ENCODE results near the gene SPATA21.
"Not testable (repeated sequence)": the region's sequence is repeated elsewhere in the genome, so short reads cannot be mapped to it uniquely, and the experiment has no call there.

The SPATA21 gene

DNA sequence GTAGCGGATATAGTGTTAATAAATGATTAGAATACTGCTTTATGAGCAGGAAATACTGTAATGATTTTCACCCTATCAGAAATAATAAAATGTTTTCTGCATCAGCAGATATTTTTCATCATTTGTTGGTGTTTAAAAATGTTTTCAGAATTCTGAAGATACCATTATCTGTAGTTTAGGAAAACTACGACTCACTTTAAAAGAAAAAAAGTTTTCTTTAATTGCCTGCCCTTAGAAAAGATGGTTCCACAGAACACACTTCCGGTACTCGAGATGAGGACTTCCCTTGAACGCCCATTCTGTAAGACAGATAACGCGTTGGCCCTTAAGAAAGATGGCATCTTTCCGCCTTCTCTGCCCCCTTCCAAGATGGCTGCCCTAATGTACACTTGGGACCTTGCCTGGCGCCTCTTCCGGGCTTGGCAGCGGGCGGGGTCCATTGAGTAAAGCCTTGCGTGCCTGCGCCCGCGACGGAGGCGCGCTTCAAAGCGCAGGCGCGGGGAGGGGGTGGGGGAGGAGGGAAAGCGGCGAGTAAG is 70.4 kb downstream of the SPATA21 start, which contains the start of gene SZRD1:
SZRD1 (plus strand) TSS at position 521 of the 536 bp plus-strand sequence. CDS start 16 bp downstream, outside the sequence.
- H3K9me3 Mint-ChIP-seq: no peaks in the 10 kb centered on the region
- DNase-seq (ENCODE audit: low spot score in 2 of 2): peak; percentile 78 to 95
- peak; percentile 89 for ATAC-seq
- peak within 1 kb of the TSS; percentile 99 for H3K27ac Mint-ChIP-seq
- peaks cover 33% of the 10 kb centered on the region for H3K4me1 Mint-ChIP-seq
- peaks cover 46% of the 10 kb centered on the region for H3K36me3 Mint-ChIP-seq
- peak within 1 kb of the TSS; percentile 95 for H3K4me3 Mint-ChIP-seq

DNA sequence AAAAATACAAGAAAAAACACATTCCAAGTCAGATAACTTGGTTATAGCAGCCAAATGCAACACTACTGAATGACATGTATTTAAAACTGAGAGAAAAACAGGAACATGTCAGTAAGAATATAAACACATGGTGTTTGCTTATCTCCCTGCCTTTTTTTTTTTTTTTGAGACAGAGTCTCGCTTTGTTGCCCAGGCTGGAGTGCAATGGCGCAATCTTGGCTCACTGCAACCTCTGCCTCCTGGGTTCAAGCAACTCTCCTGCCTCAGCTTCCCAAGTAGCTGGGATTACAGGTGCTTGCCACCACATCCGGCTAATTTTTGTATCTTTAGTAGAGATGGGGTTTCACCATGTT is 72.1 kb downstream of the SPATA21 start:
- not testable (repeated sequence) for DNase-seq (ENCODE audit: low spot score in 2 of 2); H3K27ac Mint-ChIP-seq; H3K4me3 Mint-ChIP-seq; ATAC-seq; H3K9me3 Mint-ChIP-seq
- Mint-ChIP-seq H3K36me3 (peaks cover 33% of the 10 kb centered on the region), H3K4me1 (peaks cover 21% of the 10 kb centered on the region)

DNA sequence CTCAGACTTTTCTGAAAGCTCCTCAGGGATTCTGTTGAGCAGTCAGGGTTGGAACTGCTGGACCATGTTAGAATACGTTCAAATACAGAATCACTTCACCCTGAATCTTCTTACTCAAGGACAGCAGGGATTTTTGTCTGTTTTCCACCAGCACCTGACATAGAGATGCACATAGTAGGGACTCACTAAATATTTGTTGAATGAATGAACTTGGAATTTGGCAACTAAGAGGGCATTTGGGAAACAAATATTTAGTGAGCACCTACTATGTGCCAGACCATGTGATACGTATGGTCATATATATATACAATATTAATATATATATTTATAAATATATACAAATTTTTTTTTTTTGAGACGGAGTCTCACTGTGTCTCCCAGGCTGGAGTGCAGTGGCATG is 80.4 kb downstream of the SPATA21 start:
- Mint-ChIP-seq H3K4me3 (no peak overlapping the region), H3K9me3 (no peaks in the 10 kb centered on the region), H3K4me1 (no peaks in the 10 kb centered on the region), H3K36me3 (peaks cover 6% of the 10 kb centered on the region), H3K27ac (no peak overlapping the region)
- ATAC-seq (no peak), DNase-seq (ENCODE audit: low spot score in 2 of 2) (no peak)

DNA sequence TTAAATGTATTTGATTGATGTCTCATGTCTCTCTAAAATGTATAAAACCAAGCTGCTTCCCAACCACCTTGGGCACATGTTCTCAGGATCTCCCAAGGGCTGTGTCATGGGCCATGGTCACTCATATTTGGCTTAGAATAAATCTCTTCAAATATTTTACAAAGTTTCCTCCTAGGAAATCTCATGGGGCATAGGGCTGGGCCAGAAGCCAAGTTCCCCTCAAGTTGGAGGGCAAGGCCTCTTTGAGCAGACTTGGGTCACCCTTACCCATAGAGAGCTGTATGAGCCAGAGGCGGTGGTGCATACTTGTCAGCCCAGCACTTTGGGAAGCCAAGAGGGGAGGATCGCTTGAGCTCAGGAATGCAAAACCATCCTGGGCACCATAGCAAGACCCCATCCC is 82.6 kb downstream of the SPATA21 start:
- H3K36me3 Mint-ChIP-seq: peaks cover 14% of the 10 kb centered on the region
- H3K9me3 Mint-ChIP-seq: no peaks in the 10 kb centered on the region
- no peak overlapping the region for H3K4me3 Mint-ChIP-seq
- DNase-seq (ENCODE audit: low spot score in 2 of 2) (no peak), ATAC-seq (no peak)
- peaks cover 20% of the 10 kb centered on the region for H3K4me1 Mint-ChIP-seq
- H3K27ac Mint-ChIP-seq: peak overlapping the region; percentile 12

DNA sequence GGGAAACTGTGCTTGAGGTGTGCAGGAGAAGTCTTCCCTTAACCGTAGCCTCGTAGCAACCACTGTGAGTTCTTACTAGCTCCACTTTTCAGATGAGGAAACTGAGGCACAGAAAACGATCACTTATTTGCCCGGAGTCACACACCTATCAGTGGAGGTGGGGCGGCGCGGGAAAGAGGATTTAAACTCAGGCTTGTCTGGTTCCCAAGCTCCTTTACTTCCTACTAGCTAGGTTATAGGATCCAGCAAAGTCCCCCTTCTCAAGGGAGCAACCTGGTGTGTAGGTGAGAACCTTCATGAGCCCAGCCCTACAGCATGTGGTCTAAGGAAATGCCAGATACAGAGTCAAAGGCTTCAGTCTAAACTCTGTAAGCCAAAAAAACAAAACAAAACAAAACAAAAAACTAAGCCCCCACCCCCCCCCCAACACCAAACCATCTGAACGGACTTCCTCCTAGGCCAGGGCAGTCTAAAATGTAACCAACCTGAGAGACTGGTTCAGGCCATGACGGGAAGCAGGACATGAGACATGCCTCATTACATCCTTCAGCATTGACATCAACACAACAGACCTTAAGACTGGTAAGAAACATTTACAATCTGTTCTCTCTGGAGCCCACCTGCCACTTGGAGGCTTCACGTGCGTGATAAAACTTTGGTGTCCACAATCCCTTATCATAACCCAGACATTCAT is 84.2 kb downstream of the SPATA21 start:
- ATAC-seq (no peak), DNase-seq (ENCODE audit: low spot score in 2 of 2) (no peak)
- H3K27ac Mint-ChIP-seq: peak overlapping the region; percentile 91
- H3K4me3 Mint-ChIP-seq: peak overlapping the region; percentile 89
- H3K4me1 Mint-ChIP-seq: peaks cover 22% of the 10 kb centered on the region
- H3K36me3 Mint-ChIP-seq: peaks cover 14% of the 10 kb centered on the region
- H3K9me3 Mint-ChIP-seq: no peaks in the 10 kb centered on the region

DNA sequence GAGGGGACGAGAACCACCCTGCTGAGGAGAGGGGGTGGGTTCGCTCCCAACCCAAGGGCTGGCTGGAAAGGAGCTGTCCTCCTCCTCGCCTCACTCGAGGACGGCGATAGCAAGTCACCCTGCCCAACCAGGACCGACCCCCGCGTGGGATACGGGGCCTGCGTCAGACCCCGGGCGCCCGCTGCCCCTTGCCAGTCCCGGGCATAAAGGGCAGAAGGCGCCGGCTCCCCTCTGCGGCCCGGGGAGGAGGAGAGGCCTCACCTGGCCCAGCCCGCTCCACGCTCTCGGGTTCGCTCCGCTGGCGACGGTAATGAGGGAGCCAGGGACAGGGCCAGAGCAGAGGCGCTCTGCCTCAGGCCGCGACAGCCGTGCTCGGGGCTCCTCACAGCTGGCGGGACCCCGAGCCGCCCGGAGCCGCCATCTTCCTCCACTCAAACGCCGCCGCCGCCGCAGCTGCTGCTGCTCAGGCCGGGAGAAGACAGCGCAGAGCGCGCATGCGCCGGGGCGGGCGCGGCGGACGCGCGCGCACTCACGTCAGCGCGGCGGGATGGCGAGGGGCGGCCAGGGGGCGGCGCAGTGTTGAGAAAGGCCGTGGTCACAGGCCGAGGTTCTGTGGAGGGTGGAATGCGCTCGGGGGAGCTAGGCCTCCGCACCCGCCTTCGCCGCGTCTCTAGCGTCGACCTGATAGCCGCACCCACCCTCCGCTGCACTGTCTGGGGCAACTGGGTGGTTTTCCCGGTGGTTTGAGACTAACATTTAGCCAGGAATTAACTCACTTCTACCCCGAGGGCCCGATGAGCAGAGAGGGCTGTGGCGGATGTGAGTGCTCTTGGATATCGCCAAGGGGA is 85.0 kb downstream of the SPATA21 start, which contains the start of gene FBXO42:
FBXO42 (minus strand) TSS at position 487 of the 848 bp plus-strand sequence. CDS start 37,062 bp downstream, outside the sequence.
- Mint-ChIP-seq H3K4me3 (peak within 1 kb of the TSS; percentile 89), H3K9me3 (no peaks in the 10 kb centered on the region), H3K27ac (peak within 1 kb of the TSS; percentile 91), H3K4me1 (peaks cover 22% of the 10 kb centered on the region), H3K36me3 (peaks cover 14% of the 10 kb centered on the region)
- ATAC-seq (peak; percentile 94), DNase-seq (ENCODE audit: low spot score in 2 of 2) (peak; percentile 92 to 95)

DNA sequence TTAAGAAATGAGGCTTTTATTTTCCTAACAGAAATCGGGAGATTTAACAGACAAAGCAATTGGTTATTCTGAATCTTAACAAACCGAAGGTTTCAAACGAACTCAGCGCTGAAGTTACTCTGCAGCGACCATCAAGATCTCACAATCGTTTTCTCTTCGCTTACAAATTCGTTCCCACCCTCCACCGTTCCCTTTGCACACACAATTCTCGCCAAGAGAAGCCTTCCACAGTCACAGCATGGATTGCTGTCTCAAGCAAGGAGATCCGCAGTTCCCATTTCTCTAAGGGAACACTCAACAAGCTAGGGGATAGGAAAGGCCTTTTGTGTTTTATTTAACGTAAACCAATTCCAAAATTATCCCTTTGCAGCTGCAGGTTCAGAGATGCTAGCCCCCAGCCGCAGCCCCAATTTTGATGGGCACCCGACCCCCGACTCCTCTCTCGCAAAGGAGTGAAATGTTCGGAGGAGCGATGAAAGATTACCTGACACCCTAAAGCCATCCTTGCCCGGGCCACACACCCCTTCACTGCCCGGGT is 85.7 kb downstream of the SPATA21 start:
- peak overlapping the region; percentile 91 for H3K27ac Mint-ChIP-seq
- no peaks in the 10 kb centered on the region for H3K9me3 Mint-ChIP-seq
- DNase-seq (ENCODE audit: low spot score in 2 of 2): no peak
- ATAC-seq: no peak
- H3K4me1 Mint-ChIP-seq: peaks cover 22% of the 10 kb centered on the region
- peak overlapping the region; percentile 89 for H3K4me3 Mint-ChIP-seq
- H3K36me3 Mint-ChIP-seq: peaks cover 14% of the 10 kb centered on the region

DNA sequence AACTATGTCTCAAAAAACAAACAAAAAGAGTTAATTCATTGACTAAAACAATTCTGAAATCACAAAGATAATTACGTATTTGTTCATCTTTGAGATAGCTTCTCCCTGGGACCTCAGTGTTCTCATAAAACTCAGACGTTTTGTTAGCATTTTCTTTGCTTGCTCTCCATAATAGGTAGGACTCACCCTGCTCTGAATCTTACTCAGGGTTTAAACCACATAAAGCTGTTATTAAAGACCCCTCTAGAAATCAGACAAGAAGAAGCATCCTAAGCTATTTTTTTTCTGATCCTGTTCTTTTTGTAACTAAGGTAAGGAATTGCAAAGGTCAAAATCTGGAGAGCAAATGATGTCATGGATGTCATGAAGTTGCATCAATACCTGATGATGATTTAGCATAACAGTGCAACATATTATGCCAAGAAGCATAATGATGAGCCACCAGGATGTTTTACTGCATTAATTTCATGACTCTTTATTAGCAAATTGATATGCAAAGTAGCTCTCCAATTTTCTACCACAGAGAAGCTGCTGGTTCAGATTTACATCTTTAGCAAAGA is 87.3 kb downstream of the SPATA21 start:
- peaks cover 22% of the 10 kb centered on the region for H3K4me1 Mint-ChIP-seq
- no peaks in the 10 kb centered on the region for H3K9me3 Mint-ChIP-seq
- H3K36me3 Mint-ChIP-seq: peaks cover 14% of the 10 kb centered on the region
- DNase-seq (ENCODE audit: low spot score in 2 of 2): no peak
- H3K27ac Mint-ChIP-seq: peak overlapping the region; percentile 29
- no peak for ATAC-seq
- peak overlapping the region; percentile 89 for H3K4me3 Mint-ChIP-seq

All from stimulated activated effector memory CD8-positive, alpha-beta T cell treated with anti-CD3 and anti-CD28 coated beads, Interleukin-12 subunit alpha, Interleukin-12 subunit beta, amount 100 ng/mL, for 72 hours (primary cell).